ENCODE data around the gene OBSCN. TPM values are rescaled to one million over a fixed set of nuclear protein-coding genes. Genes with fewer than 3 reads are reported as not detected.

Gene OBSCN
- total RNA-seq, 4 donors from 2014 or later = 15.0 to 46.6 (median 34.4) TPM

GRCh38 chr1:228176461-228177182 is 31.2 kb upstream of the OBSCN start:
- peak in 1 of 2 donors; percentile 68 for DNase-seq (ENCODE audit: low spot score in 2 of 2)
- no peak overlapping the region for H3K27ac ChIP-seq

GRCh38 chr1:228177183-228177475 is 30.7 kb upstream of the OBSCN start:
- 70% methylated on average over 5 of the region's 5 CpGs for WGBS
- Histone ChIP-seq H3K27ac (no peak overlapping the region), H3K9me3 (no peaks in the 10 kb centered on the region), H3K27me3 (no peaks in the 10 kb centered on the region), H3K36me3 (peaks cover 7% of the 10 kb centered on the region), H3K4me3 (no peak overlapping the region), H3K4me1 (peaks cover 11% of the 10 kb centered on the region)
- no peak for DNase-seq (ENCODE audit: low spot score in 2 of 2)
- no peak for TF ChIP-seq POLR2AphosphoS5 (IDR thresholded peaks at IDR 0.05)

More at GRCh38 chr1:228176461-228177182, 31.2 kb upstream of the OBSCN start:
- WGBS = 92% methylated on average over 8 of the region's 19 CpGs
- Histone ChIP-seq H3K4me3 (no peak overlapping the region), H3K9me3 (no peaks in the 10 kb centered on the region), H3K27me3 (no peaks in the 10 kb centered on the region), H3K36me3 (peaks cover 7% of the 10 kb centered on the region), H3K4me1 (peaks cover 11% of the 10 kb centered on the region)
- TF ChIP-seq EP300 (IDR thresholded peaks at IDR 0.05) = no peak
- no peak for TF ChIP-seq CTCF (IDR thresholded peaks at IDR 0.05)

GRCh38 chr1:228177721-228178710 is 29.8 kb upstream of the OBSCN start:
- no peak for TF ChIP-seq POLR2AphosphoS5 (IDR thresholded peaks at IDR 0.05)
- TF ChIP-seq EP300 (IDR thresholded peaks at IDR 0.05) = no peak
- TF ChIP-seq POLR2A (IDR thresholded peaks at IDR 0.05) = no peak
- TF ChIP-seq CTCF (IDR thresholded peaks at IDR 0.05) = no peak

GRCh38 chr1:228178737-228179684 is 28.8 kb upstream of the OBSCN start:
- WGBS = 83% methylated on average over 12 of the region's 12 CpGs
- H3K4me3 ChIP-seq = no peak overlapping the region
- H3K36me3 ChIP-seq = peaks cover 7% of the 10 kb centered on the region
- no peak overlapping the region for H3K27ac ChIP-seq
- H3K27me3 ChIP-seq = no peaks in the 10 kb centered on the region
- TF ChIP-seq EP300 (IDR thresholded peaks at IDR 0.05) = no peak
- TF ChIP-seq POLR2A (IDR thresholded peaks at IDR 0.05) = no peak
- TF ChIP-seq POLR2AphosphoS5 (IDR thresholded peaks at IDR 0.05) = no peak
- no peak for TF ChIP-seq CTCF (IDR thresholded peaks at IDR 0.05)
- peak; percentile 60 to 72 for DNase-seq (ENCODE audit: low spot score in 2 of 2)
- peaks cover 8% of the 10 kb centered on the region for H3K4me1 ChIP-seq
- no peaks in the 10 kb centered on the region for H3K9me3 ChIP-seq

More at GRCh38 chr1:228177721-228178710, 29.8 kb upstream of the OBSCN start:
- Histone ChIP-seq H3K4me1 (peaks cover 11% of the 10 kb centered on the region), H3K9me3 (no peaks in the 10 kb centered on the region), H3K36me3 (peaks cover 7% of the 10 kb centered on the region), H3K4me3 (no peak overlapping the region), H3K27me3 (no peaks in the 10 kb centered on the region), H3K27ac (no peak overlapping the region)
- peak; percentile 9 to 55 for DNase-seq (ENCODE audit: low spot score in 2 of 2)
- WGBS = 93% methylated on average over 12 of the region's 12 CpGs

- TF ChIP-seq POLR2A (IDR thresholded peaks at IDR 0.05) (no peak), POLR2AphosphoS5 (IDR thresholded peaks at IDR 0.05) (no peak), CTCF (IDR thresholded peaks at IDR 0.05) (no peak), EP300 (IDR thresholded peaks at IDR 0.05) (no peak)
- Histone ChIP-seq H3K4me3 (no peak overlapping the region), H3K27me3 (no peaks in the 10 kb centered on the region), H3K27ac (no peak overlapping the region), H3K36me3 (peaks cover 3% of the 10 kb centered on the region), H3K4me1 (no peaks in the 10 kb centered on the region), H3K9me3 (no peaks in the 10 kb centered on the region)
- DNase-seq (ENCODE audit: low spot score in 2 of 2) = peak; percentile 25 to 59
- 66% methylated on average over 4 of the region's 4 CpGs for WGBS
Observed at GRCh38 chr1:228180271-228180958, 27.4 kb upstream of the OBSCN start.

All from suprapubic skin (tissue), 4 donors.